ENCODE measurements around the gene C3. TPM values are rescaled to one million over a fixed set of nuclear protein-coding genes. Genes with fewer than 3 reads are reported as not detected.

Gene C3
- total RNA-seq, 1 donor from 2014 or later: 1.6 TPM

DNA sequence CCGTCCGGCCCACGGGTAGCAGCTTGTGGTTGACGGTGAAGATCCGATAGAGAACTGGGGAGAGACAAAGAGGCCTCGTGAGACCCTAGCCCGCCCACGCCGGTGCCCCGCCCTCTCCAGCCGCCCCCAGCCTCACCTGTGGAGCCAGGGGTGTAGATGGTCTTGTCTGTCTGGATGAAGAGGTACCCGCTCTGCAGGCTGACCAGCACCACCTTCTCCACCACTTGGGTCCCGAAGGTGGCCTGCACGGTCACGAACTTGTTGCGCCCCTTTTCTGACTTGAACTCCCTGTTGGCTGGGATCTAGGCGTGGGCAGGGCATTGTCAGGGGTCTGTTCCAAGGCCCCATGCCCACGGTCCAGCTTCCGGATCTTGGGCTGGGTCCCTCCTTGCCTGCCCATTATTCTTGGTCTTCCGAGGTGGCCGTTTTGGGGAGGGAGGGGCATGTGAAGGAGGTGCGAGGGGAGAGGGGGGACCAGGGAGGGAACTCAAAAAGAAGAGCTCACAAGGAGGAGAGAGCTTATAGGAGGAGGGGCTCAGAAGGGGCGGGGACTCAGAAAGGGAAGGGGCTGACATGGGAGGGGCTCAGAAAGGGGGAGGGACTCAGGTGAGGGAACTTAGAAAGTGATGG is 2.2 kb downstream of the C3 start:
- Mint-ChIP-seq H3K27me3 (peaks cover 16% of the 10 kb centered on the region), H3K36me3 (ENCODE audit: insufficient read depth) (no peaks in the 10 kb centered on the region), H3K4me3 (ENCODE audit: low read depth) (no peak overlapping the region), H3K4me1 (ENCODE audit: low read depth) (peaks cover 3% of the 10 kb centered on the region), H3K9me3 (ENCODE audit: low read depth) (no peaks in the 10 kb centered on the region), H3K27ac (no peak overlapping the region)
- no peak for DNase-seq (ENCODE audit: low spot score, unreplicated experiment)
- TF ChIP-seq, protein P1, sequence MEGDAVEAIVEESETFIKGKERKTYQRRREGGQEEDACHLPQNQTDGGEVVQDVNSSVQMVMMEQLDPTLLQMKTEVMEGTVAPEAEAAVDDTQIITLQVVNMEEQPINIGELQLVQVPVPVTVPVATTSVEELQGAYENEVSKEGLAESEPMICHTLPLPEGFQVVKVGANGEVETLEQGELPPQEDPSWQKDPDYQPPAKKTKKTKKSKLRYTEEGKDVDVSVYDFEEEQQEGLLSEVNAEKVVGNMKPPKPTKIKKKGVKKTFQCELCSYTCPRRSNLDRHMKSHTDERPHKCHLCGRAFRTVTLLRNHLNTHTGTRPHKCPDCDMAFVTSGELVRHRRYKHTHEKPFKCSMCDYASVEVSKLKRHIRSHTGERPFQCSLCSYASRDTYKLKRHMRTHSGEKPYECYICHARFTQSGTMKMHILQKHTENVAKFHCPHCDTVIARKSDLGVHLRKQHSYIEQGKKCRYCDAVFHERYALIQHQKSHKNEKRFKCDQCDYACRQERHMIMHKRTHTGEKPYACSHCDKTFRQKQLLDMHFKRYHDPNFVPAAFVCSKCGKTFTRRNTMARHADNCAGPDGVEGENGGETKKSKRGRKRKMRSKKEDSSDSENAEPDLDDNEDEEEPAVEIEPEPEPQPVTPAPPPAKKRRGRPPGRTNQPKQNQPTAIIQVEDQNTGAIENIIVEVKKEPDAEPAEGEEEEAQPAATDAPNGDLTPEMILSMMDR (IDR thresholded peaks at IDR 0.05; ENCODE audit: unreplicated experiment): no peak

DNA sequence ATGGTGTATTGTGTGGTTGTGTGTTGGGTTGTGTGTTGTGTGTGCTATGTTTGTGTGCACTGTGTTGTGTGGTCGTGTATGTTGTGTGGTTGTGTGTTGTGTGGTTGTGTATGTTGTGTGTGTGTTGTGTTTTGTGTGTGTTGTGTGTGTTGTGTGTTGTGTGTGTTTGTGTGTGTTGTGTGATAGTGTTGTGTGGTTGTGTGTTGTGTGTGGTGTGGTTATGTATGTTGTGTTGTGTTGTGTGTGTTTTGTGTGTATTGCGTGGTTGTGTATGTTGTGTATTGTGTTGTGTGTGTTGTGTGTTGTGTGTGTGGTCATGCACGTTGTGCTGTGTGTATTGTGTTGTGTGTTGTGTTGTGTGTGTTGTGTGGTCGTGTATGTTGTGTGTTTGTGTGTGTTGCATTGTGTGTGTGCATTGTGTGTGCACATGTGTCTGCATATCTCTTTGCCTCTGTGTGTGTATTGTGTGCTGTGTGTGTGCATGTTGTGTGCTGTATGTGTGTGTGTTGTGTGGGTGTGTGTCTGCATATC is 2.9 kb downstream of the C3 start:
- TF ChIP-seq, protein P1 (IDR thresholded peaks at IDR 0.05; ENCODE audit: unreplicated experiment): no peak
- DNase-seq (ENCODE audit: low spot score, unreplicated experiment): no peak
- Mint-ChIP-seq H3K27me3 (peaks cover 21% of the 10 kb centered on the region), H3K36me3 (ENCODE audit: insufficient read depth) (no peaks in the 10 kb centered on the region), H3K27ac (no peak overlapping the region), H3K9me3 (ENCODE audit: low read depth) (no peaks in the 10 kb centered on the region), H3K4me3 (ENCODE audit: low read depth) (no peak overlapping the region), H3K4me1 (ENCODE audit: low read depth) (no peaks in the 10 kb centered on the region)

DNA sequence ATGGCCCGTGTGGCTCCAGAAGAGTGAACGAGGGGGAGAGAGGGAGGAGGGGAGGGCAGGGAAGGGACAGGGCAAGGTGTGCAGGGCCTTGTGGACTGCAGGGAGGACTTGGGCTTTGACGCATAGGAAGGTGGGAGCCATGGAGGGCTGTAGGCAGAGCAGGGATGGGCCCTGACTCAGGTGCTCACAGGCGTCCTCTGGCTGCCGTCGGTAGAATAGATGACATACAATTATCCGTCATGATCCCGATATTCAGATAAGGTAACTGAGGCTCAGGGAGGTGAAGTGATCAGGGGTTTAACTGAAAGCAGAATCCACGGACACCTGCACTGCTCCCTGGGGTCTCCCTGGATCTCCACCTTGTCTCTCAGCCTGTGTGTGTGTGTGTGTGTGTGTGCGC is 3.4 kb downstream of the C3 start:
- Mint-ChIP-seq H3K4me1 (ENCODE audit: low read depth) (no peaks in the 10 kb centered on the region), H3K27me3 (peaks cover 25% of the 10 kb centered on the region), H3K9me3 (ENCODE audit: low read depth) (no peaks in the 10 kb centered on the region), H3K4me3 (ENCODE audit: low read depth) (no peak overlapping the region), H3K36me3 (ENCODE audit: insufficient read depth) (no peaks in the 10 kb centered on the region), H3K27ac (no peak overlapping the region)
- TF ChIP-seq, protein P1 (IDR thresholded peaks at IDR 0.05; ENCODE audit: unreplicated experiment): peak; percentile 12
- DNase-seq (ENCODE audit: low spot score, unreplicated experiment): no peak

DNA sequence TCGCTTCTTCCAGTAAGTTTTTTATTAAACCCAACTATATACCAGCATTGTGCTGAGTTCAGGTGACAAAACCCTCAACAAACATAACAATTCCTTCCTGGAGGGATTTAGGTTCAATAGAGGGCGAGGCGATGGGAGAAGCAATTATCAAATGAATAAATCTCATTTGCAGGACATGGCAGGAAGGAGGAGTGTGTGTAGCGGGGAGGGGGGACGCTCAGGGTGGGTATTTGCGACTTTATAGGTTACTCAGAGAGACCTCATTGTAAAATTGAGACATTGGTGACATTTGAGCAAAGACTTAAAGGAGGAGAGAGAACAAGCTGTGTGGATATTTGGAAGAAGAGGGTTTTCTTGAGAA is 3.9 kb downstream of the C3 start:
- TF ChIP-seq, protein P1 (IDR thresholded peaks at IDR 0.05; ENCODE audit: unreplicated experiment): no peak
- H3K27ac Mint-ChIP-seq: no peak overlapping the region
- no peak overlapping the region for H3K4me3 Mint-ChIP-seq (ENCODE audit: low read depth)
- H3K9me3 Mint-ChIP-seq (ENCODE audit: low read depth): no peaks in the 10 kb centered on the region
- H3K36me3 Mint-ChIP-seq (ENCODE audit: insufficient read depth): no peaks in the 10 kb centered on the region
- DNase-seq (ENCODE audit: low spot score, unreplicated experiment): no peak
- H3K4me1 Mint-ChIP-seq (ENCODE audit: low read depth): no peaks in the 10 kb centered on the region
- peaks cover 28% of the 10 kb centered on the region for H3K27me3 Mint-ChIP-seq

DNA sequence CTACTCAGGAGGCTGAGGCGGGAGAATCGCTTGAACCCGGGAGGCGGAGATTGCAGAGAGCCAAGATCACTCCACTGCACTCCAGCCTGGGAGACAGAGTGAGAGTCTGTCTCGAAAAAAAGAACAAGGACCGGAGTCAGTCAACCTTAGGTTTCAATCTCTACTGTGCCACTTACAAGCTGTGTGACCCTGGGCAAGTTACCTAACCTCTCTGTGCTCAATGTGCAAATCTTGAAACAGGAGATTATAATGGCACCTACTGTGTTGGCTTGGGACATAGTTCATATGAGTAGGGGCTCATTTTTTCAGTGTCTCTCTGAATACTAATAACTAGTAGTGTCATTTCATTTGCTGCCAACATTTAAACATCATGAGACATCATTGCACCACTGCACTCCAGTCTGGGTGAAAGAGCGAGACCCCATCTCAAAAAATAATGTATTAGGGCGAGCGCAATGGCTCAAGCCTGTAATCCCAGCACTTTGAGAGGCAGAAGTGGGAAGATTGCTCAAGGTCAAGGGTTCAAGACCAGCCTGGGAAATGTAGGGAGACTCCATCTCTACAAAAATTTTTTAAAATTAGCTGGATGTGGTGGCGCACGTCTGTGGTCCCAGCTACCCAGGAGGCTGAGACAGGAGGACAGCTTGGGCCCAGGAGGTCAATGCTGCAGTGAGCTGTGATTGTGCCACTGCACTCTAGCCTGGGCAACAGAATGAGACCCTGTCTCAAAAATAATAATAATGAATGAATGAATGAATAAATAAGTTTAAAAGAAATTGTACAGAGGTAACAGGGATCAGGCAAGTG is 5.5 kb downstream of the C3 start:
- Mint-ChIP-seq H3K4me1 (ENCODE audit: low read depth) (no peaks in the 10 kb centered on the region), H3K27ac (no peak overlapping the region), H3K36me3 (ENCODE audit: insufficient read depth) (no peaks in the 10 kb centered on the region), H3K9me3 (ENCODE audit: low read depth) (no peaks in the 10 kb centered on the region), H3K4me3 (ENCODE audit: low read depth) (no peak overlapping the region), H3K27me3 (peaks cover 42% of the 10 kb centered on the region)
- TF ChIP-seq, protein P1 (IDR thresholded peaks at IDR 0.05; ENCODE audit: unreplicated experiment): no peak
- no peak for DNase-seq (ENCODE audit: low spot score, unreplicated experiment)

All from progenitor cell of endocrine pancreas (in vitro differentiated cells).